Uterus (tissue), 2 donors: ENCODE data around the gene RPAP2.

ENCODE experiments used
- CTCF ChIP-seq, 4 experiments: fragments of 200-600 bp in 2 of 4; fragments of 450-650 bp in 2 of 4; sonication (generic) in 2 of 4; IDR thresholded peaks; one replicate each; pipeline ENCODE4 v1.5.1; 2016 to 2019; ENCODE audit warnings: antibody characterized with exemption in 4 of 4, mild to moderate bottlenecking in 2 of 4, moderate library complexity in 1 of 4
- POLR2A ChIP-seq, 2 donors: fragments of 450-650 bp; IDR thresholded peaks; one replicate each; pipeline ENCODE4 v1.6.1; 2016; ENCODE audit warnings: antibody characterized with exemption in 2 of 2, mild to moderate bottlenecking in 1 of 2, moderate library complexity in 1 of 2

GRCh38 chr1:92425617-92426016, 126.8 kb downstream of the RPAP2 start:
- TF ChIP-seq CTCF (IDR thresholded peaks at IDR 0.05) (no peak), POLR2A (IDR thresholded peaks at IDR 0.05) (no peak)
